ENCODE data around the gene AGXT.

The AGXT gene

GRCh38 chr2:240872317-240873097, 3.9 kb downstream of the AGXT start:
- no peak overlapping the region for H3K27ac ChIP-seq

GRCh38 chr2:240873098-240873788, 4.6 kb downstream of the AGXT start:
- TF ChIP-seq ZFX (IDR thresholded peaks at IDR 0.05): no peak
- TF ChIP-seq, protein P1, sequence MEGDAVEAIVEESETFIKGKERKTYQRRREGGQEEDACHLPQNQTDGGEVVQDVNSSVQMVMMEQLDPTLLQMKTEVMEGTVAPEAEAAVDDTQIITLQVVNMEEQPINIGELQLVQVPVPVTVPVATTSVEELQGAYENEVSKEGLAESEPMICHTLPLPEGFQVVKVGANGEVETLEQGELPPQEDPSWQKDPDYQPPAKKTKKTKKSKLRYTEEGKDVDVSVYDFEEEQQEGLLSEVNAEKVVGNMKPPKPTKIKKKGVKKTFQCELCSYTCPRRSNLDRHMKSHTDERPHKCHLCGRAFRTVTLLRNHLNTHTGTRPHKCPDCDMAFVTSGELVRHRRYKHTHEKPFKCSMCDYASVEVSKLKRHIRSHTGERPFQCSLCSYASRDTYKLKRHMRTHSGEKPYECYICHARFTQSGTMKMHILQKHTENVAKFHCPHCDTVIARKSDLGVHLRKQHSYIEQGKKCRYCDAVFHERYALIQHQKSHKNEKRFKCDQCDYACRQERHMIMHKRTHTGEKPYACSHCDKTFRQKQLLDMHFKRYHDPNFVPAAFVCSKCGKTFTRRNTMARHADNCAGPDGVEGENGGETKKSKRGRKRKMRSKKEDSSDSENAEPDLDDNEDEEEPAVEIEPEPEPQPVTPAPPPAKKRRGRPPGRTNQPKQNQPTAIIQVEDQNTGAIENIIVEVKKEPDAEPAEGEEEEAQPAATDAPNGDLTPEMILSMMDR (conservative IDR thresholded peaks at IDR 0.05): no peak
- no peak overlapping the region for H3K27ac ChIP-seq

More at GRCh38 chr2:240872317-240873097, 3.9 kb downstream of the AGXT start:
- TF ChIP-seq, protein P1 (conservative IDR thresholded peaks at IDR 0.05): no peak
- TF ChIP-seq ZFX (IDR thresholded peaks at IDR 0.05): no peak

GRCh38 chr2:240873805-240874714, 5.4 kb downstream of the AGXT start:
- H3K27ac ChIP-seq: no peak overlapping the region
- TF ChIP-seq, protein P1 (conservative IDR thresholded peaks at IDR 0.05): no peak
- TF ChIP-seq ZFX (IDR thresholded peaks at IDR 0.05): no peak

GRCh38 chr2:240874715-240875227, 6.1 kb downstream of the AGXT start:
- TF ChIP-seq ZFX (IDR thresholded peaks at IDR 0.05): no peak
- TF ChIP-seq, protein P1 (conservative IDR thresholded peaks at IDR 0.05): no peak
- no peak overlapping the region for H3K27ac ChIP-seq

DNA sequence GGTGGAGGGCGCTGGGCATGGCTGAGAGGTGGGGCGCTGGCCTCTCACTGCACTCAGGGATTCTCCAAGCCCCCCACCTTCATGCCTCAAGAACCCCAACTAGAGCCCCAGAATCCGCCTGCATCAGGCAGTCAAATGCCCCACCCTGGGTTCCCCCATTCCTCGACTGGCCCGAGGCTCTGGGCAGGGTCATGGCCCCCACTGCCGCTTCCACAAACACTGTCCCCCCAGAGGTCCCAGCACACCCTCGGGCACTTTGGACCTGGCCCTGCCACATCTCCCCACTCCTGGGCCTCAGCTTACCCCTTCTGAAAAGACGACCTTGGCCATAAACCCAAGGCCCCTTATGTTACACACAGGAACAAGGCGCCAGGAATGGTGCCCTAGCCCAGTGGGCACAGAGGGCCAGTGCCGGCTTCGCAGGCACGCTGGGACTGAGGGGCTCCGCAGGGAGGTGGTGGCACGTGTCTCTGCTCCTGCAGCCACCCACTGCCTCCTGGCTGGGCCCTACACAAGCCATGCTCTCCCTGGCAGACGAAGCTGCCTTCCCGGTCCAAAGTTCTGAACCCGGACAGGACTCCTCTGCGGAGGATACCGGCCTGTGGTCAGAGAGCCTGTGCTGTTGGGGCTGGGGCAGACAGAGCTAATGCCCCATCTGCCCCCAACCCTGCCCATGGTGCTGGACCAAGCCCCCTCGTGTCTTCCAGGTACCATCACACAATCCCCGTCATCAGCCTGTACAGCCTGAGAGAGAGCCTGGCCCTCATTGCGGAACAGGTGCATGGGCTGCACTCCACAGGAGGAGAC, 6.8 kb downstream of the AGXT start:
- TF ChIP-seq ZFX (IDR thresholded peaks at IDR 0.05): no peak
- TF ChIP-seq, protein P1 (conservative IDR thresholded peaks at IDR 0.05): no peak
- no peak overlapping the region for H3K27ac ChIP-seq

DNA sequence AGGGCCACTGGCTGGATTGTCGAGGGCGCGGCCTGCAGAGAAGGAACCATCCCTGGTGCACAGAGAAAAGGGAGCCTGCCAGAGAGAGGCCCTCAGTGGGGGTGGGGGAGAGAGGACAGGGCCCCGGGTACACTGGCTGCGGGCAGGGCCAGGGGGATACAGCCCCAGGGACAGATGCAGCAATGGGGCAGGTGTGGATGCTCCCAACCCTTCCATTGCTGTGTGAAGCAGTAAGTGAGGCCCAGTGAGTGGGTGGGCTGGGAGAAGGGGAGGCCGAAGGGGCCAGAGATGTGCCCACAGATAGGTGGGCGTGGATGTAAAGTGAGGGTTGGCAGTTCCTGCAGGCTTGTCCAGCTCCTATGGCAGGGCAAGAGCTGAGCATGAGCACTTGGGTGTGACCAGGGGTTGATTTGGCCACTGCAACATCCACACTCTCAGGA, 7.4 kb downstream of the AGXT start:
- no peak overlapping the region for H3K27ac ChIP-seq
- TF ChIP-seq, protein P1 (conservative IDR thresholded peaks at IDR 0.05): no peak
- no peak for TF ChIP-seq ZFX (IDR thresholded peaks at IDR 0.05)

All from C4-2B (cell line).